EH (cell line): ENCODE measurements around the gene TEKT5.

Source experiments
- DNase-seq: peaks from one replicate; pipeline ENCODE4 v3.0.0-alpha.2; 2015; ENCODE audit warnings: low read depth

The TEKT5 gene

DNA sequence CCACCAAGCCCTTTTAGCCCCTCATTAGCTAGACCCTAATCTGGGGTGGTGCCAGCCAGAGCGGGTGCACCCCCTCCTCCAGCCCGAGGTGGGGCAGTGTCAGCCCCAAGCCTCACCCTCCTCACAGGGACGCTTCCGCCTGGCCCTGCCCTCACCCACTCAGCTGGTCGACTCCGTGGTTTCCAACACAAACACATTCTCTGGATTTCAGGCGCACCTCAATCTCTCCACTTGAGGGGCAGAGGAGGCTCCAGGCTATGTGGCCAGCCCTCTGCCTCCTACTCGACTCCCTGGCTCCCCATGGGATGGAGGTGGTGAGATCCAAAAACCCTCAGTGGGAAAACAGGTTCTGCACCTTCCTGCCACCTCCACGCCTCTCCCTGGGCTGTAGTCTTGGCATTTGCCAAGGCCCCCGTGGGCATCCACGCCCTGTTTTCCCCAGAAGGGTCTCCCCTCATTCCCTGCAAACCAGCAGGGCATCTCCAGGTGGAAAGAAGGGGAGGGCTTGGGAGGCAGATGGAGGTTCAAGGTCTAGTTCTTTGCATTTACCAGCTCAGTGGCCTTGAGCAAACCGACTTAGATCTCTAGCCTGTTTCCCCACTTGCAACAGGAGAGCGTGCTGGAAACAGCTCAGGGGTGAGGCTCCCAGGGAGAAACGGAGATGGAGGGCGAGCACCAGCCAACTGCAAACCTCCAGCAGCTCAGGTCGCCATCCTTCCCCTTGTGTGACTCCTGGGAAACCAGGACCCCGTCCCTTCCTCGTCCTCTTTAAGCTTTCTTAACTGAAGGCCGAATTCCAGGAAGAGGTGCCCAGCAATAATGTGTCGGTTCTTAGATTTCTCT is 116.0 kb downstream of the TEKT5 start:
- DNase-seq: peak; percentile 43
